Omental fat pad (tissue), 4 donors: Measurements from ENCODE around the gene CDK5. TPM values are rescaled to one million over a fixed set of nuclear protein-coding genes. Genes with fewer than 3 reads are reported as not detected.

Experiments used
- ATAC-seq: fragments of 150-250 bp; one replicate; pipeline ENCODE4 v1.9.1; 2016; ENCODE audit warnings: mild to moderate bottlenecking, moderate library complexity; ENCODE audit not compliant: low FRiP score
- DNase-seq: peaks from one replicate; pipeline ENCODE4 v3.0.0-alpha.2; 2019; ENCODE audit warnings: low spot score
- CTCF ChIP-seq, 3 donors: fragments of 450-650 bp; IDR thresholded peaks; one replicate each; pipeline ENCODE4 v1.5.1; 2016 to 2017; ENCODE audit warnings: antibody characterized with exemption in 3 of 3, mild to moderate bottlenecking in 3 of 3, moderate library complexity in 2 of 3
- total RNA-seq, 4 donors: library from RNA; depleted of rRNA; stranded (reverse); fragments of >200 nt; gene quantifications; one replicate each; pipeline ENCODE4 v1.1.0, GENCODE V29; 2016

The CDK5 gene
- total RNA-seq, 4 donors from 2014 or later = 6.1 to 10.4 (median 7.9) TPM

- TF ChIP-seq CTCF (IDR thresholded peaks at IDR 0.05) = no peak
- ATAC-seq = no peak
- DNase-seq = no peak
Measured at GRCh38 chr7:151081170-151082101, 23.7 kb upstream of the CDK5 start.

- DNase-seq = peak; percentile 51
- TF ChIP-seq CTCF (IDR thresholded peaks at IDR 0.05) = no peak
- ATAC-seq = peak; percentile 86
Measured at GRCh38 chr7:151080522-151081169, 22.9 kb upstream of the CDK5 start, which contains the start of gene FASTK. Gene FASTK (minus strand): TSS chr7:151080809. CDS start chr7:151080766, 43 bp downstream.

GRCh38 chr7:151080067-151080521 lies 22.4 kb upstream of the CDK5 start:
- no peak for DNase-seq
- no peak for TF ChIP-seq CTCF (IDR thresholded peaks at IDR 0.05)
- ATAC-seq = peak; percentile 2

GRCh38 chr7:151079199-151079910 lies 21.7 kb upstream of the CDK5 start:
- ATAC-seq (no peak), DNase-seq (no peak)
- TF ChIP-seq CTCF (IDR thresholded peaks at IDR 0.05) = no peak

GRCh38 chr7:151078233-151079040 lies 20.7 kb upstream of the CDK5 start:
- ATAC-seq = no peak
- no peak for TF ChIP-seq CTCF (IDR thresholded peaks at IDR 0.05)
- DNase-seq = no peak

- ATAC-seq (no peak), DNase-seq (no peak)
- no peak for TF ChIP-seq CTCF (IDR thresholded peaks at IDR 0.05)
Measured at GRCh38 chr7:151077705-151078232, 20.1 kb upstream of the CDK5 start.
